Measurements from ENCODE around the gene CYTH1.
"Not testable (repeated sequence)": the region's sequence is repeated elsewhere in the genome, so short reads cannot be mapped to it uniquely, and the experiment has no call there.

CYTH1 gene

GRCh38 chr17:78687125-78687524, 94.9 kb downstream of the CYTH1 start:
- no peak for DNase-seq

- no peak for DNase-seq
Observed at GRCh38 chr17:78684026-78684425, 98.0 kb downstream of the CYTH1 start.

- no peak for DNase-seq
Observed at GRCh38 chr17:78683408-78683961, 98.6 kb downstream of the CYTH1 start.

- no peak for DNase-seq
Observed at GRCh38 chr17:78682363-78682762, 99.7 kb downstream of the CYTH1 start.

- no peak for DNase-seq
Observed at GRCh38 chr17:78680436-78680835, 101.6 kb downstream of the CYTH1 start.

GRCh38 chr17:78679495-78680395, 102.3 kb downstream of the CYTH1 start:
- DNase-seq: no peak

- DNase-seq: no peak
Observed at GRCh38 chr17:78678711-78679110, 103.4 kb downstream of the CYTH1 start.

- DNase-seq: no peak
Observed at GRCh38 chr17:78678222-78678557, 103.9 kb downstream of the CYTH1 start.

GRCh38 chr17:78677303-78678221, 104.5 kb downstream of the CYTH1 start:
- DNase-seq: no peak

- DNase-seq: no peak
Observed at GRCh38 chr17:78676412-78677302, 105.4 kb downstream of the CYTH1 start.

- no peak for DNase-seq
Observed at GRCh38 chr17:78675836-78676235, 106.2 kb downstream of the CYTH1 start.

GRCh38 chr17:78675316-78675616, 106.8 kb downstream of the CYTH1 start:
- DNase-seq: no peak

- no peak for DNase-seq
Observed at GRCh38 chr17:78674595-78675315, 107.3 kb downstream of the CYTH1 start.

- DNase-seq: no peak
Observed at GRCh38 chr17:78674156-78674555, 107.9 kb downstream of the CYTH1 start.

GRCh38 chr17:78673395-78673794, 108.7 kb downstream of the CYTH1 start:
- DNase-seq: no peak

GRCh38 chr17:78672871-78673371, 109.2 kb downstream of the CYTH1 start:
- no peak for DNase-seq

GRCh38 chr17:78672005-78672404, 110.1 kb downstream of the CYTH1 start:
- no peak for DNase-seq

GRCh38 chr17:78671726-78672001, 110.4 kb downstream of the CYTH1 start:
- DNase-seq: not testable (repeated sequence)

GRCh38 chr17:78670850-78671725, 111.0 kb downstream of the CYTH1 start:
- no peak for DNase-seq

GRCh38 chr17:78669975-78670518, 112.0 kb downstream of the CYTH1 start:
- DNase-seq: no peak
